SH-SY5Y (cell line): ENCODE data around the gene BCO2.

Source experiments
- GATA2 ChIP-seq: IDR thresholded peaks from 2 replicates; pipeline ENCODE4 v1.6.1; 2011; ENCODE audit warnings: mild to moderate bottlenecking, low read depth, low read length
- GATA3 ChIP-seq: IDR thresholded peaks from 2 replicates; pipeline ENCODE4 v1.6.1; 2011; ENCODE audit warnings: low read depth, mild to moderate bottlenecking, low read length, moderate library complexity

GRCh38 chr11:112238041-112238440 is 62.7 kb downstream of the BCO2 start:
- TF ChIP-seq GATA3 (no peak), GATA2 (no peak)
